Adrenal gland (tissue), 5 donors: Measurements from ENCODE around the gene STK32C.

Experiments
- CTCF ChIP-seq, 6 experiments: fragments of 450-650 bp in 4 of 6; fragments of 200-600 bp in 2 of 6; sonication (generic) in 1 of 6; IDR thresholded peaks; 1 replicate in 5 of 6; 2 replicates in 1 of 6; pipeline versions ENCODE4 v1.5.1 to v1.8.0; 2016 to 2021; ENCODE audit warnings: antibody characterized with exemption in 6 of 6, mild to moderate bottlenecking in 2 of 6, moderate library complexity in 1 of 6
- POLR2A ChIP-seq, 2 donors: fragments of 450-650 bp; IDR thresholded peaks; one replicate each; pipeline ENCODE4 v1.6.1; 2017; ENCODE audit warnings: antibody characterized with exemption in 2 of 2, mild to moderate bottlenecking in 2 of 2, moderate library complexity in 1 of 2
- donor health status: DM: no; HTN: no; CAD: no.

- TF ChIP-seq CTCF (IDR thresholded peaks at IDR 0.05) (no peak), POLR2A (IDR thresholded peaks at IDR 0.05) (no peak)
Observed at GRCh38 chr10:132351611-132352010, 43.9 kb upstream of the STK32C start.
